K562 (cell line): ENCODE measurements around the gene BRSK1. TPM values are rescaled to one million over a fixed set of nuclear protein-coding genes. Genes with fewer than 3 reads are reported as not detected.

Experiments used
- ATAC-seq: fragments of 200-7000 bp; cut with Tn5 transposase; 3 replicates; pipeline ENCODE4 v1.9.1; 2020; ENCODE audit warnings: moderate library complexity
- BruUV-seq: library from RNA; stranded (reverse); fragments of 400-500 nt; replicated peaks from 2 replicates; lab custom pipeline; 2021; lab: Mats Ljungman, UMichigan
- CTCF ChIA-PET: fragments of 300-600 bp; formaldehyde crosslinking; extraction: SDS; loops from one replicate; lab custom pipeline; 2021; ENCODE audit warnings: low intra/inter-chr PET ratio; lab: Yijun Ruan, JAX
- POLR2A ChIA-PET: fragments of 300-600, 350-650 bp; sonication (Branson Sonifier 250); formaldehyde crosslinking; extraction: SDS; loops from one replicate; lab custom pipeline; 2021; ENCODE audit warnings: antibody characterized with exemption, inconsistent platforms; lab: Yijun Ruan, JAX
- DNase-seq, 4 experiments: peaks; one replicate each; pipeline versions ENCODE4 v3.0.0 to v3.0.0-alpha.2; 2011 to 2018; ENCODE audit warnings: low spot score in 3 of 4, mixed read lengths in 3 of 4; ENCODE audit errors: extremely low read depth in 1 of 4
- FAIRE-seq: peaks from 2 replicates; lab custom pipeline; 2011; peaks lifted over from hg19 to GRCh38; lab: Jason Lieb, UNC
- H2AFZ ChIP-seq: 2 replicates; pipeline ENCODE4 v1.6.0; 2011; ENCODE audit warnings: low read depth, low read length, control low read depth, inconsistent platforms
- H3K27ac ChIP-seq: fragments of 200-600 bp; 3 replicates; pipeline ENCODE4 v1.8.0; 2011; ENCODE audit warnings: low read depth, mild to moderate bottlenecking, control low read depth, inconsistent platforms, low read length, moderate library complexity, mixed read lengths; ENCODE audit errors: extremely low read depth
- H3K27me3 ChIP-seq, 2 experiments: fragments of 300-600 bp in 1 of 2; 2 replicates in 1 of 2; 3 replicates in 1 of 2; pipeline versions ENCODE4 v1.6.0 to v1.8.0; 2011; ENCODE audit warnings: inconsistent platforms in 2 of 2, low read length in 2 of 2, mild to moderate bottlenecking in 1 of 2, mixed read lengths in 1 of 2, moderate library complexity in 1 of 2; ENCODE audit not compliant: control insufficient read depth in 2 of 2, insufficient read depth in 2 of 2
- H3K36me3 ChIP-seq: fragments of 300-600 bp; 3 replicates; pipeline ENCODE4 v1.8.0; 2011; ENCODE audit warnings: mild to moderate bottlenecking, low read length, inconsistent platforms; ENCODE audit not compliant: control insufficient read depth, insufficient read depth
- H3K4me1 ChIP-seq, 2 experiments: fragments of 200-600 bp in 1 of 2; replicated peaks in 1 of 2; 2 replicates in 1 of 2; 3 replicates in 1 of 2; pipeline versions ENCODE4 v1.5.1 to v1.8.0; 2011; ENCODE audit warnings: inconsistent platforms in 2 of 2, low read length in 2 of 2, mild to moderate bottlenecking in 1 of 2, mixed read lengths in 1 of 2, moderate library complexity in 1 of 2; ENCODE audit not compliant: control insufficient read depth in 2 of 2, insufficient read depth in 2 of 2
- H3K4me2 ChIP-seq: 2 replicates; pipeline ENCODE4 v1.6.1; 2011; ENCODE audit warnings: low read length, control low read depth, inconsistent platforms, mixed read lengths; ENCODE audit not compliant: insufficient read depth
- H3K4me3 ChIP-seq: fragments of 200-600 bp; sonication (generic), shearing (Covaris generic); 2 replicates; pipeline ENCODE4 v1.5.1; 2016; ENCODE audit warnings: control low read depth, inconsistent platforms
- H3K79me2 ChIP-seq: fragments of 200-600 bp; 3 replicates; pipeline ENCODE4 v1.8.0; 2011; ENCODE audit warnings: low read length, inconsistent platforms; ENCODE audit not compliant: control insufficient read depth, insufficient read depth
- H3K9ac ChIP-seq, 2 experiments: 2 replicates each; pipeline versions ENCODE4 v1.6.0 to v1.6.1; 2011; ENCODE audit warnings: low read depth in 2 of 2, low read length in 2 of 2, control low read depth in 1 of 2, inconsistent platforms in 1 of 2, mild to moderate bottlenecking in 1 of 2, mixed read lengths in 1 of 2; ENCODE audit not compliant: insufficient read depth in 1 of 2
- H3K9me1 ChIP-seq: one replicate; pipeline ENCODE4 v1.6.0; 2011; ENCODE audit warnings: inconsistent platforms, mild to moderate bottlenecking, low read length, moderate library complexity; ENCODE audit not compliant: control insufficient read depth, insufficient read depth
- H3K9me3 ChIP-seq: replicated peaks from 2 replicates; pipeline ENCODE4 v1.5.1; 2011; ENCODE audit warnings: low read depth, low read length, inconsistent platforms; ENCODE audit not compliant: control insufficient read depth, insufficient read depth
- H4K20me1 ChIP-seq: replicated peaks from 2 replicates; pipeline ENCODE4 v1.6.1; 2011; ENCODE audit warnings: low read length, inconsistent platforms, mixed read lengths; ENCODE audit not compliant: control insufficient read depth, insufficient read depth
- FOXA1 ChIP-seq: fragments of 450-650 bp; IDR thresholded peaks from 2 replicates; pipeline ENCODE4 v1.6.1; 2016; ENCODE audit warnings: mild to moderate bottlenecking, borderline replicate concordance
- MAX ChIP-seq: sonication (generic); formaldehyde crosslinking; IDR thresholded peaks from 2 replicates; pipeline ENCODE4 v1.9.0; 2022; ENCODE audit warnings: mild to moderate bottlenecking, missing genetic modification reagents
- SPI1 ChIP-seq: IDR thresholded peaks from 2 replicates; pipeline ENCODE4 v1.6.1; 2011; ENCODE audit warnings: low read depth, low read length, control low read depth, borderline replicate concordance
- TCF7L2 ChIP-seq: fragments of 150-350 bp; IDR thresholded peaks from 2 replicates; pipeline ENCODE4 v1.6.1; 2016; ENCODE audit warnings: low read depth, mild to moderate bottlenecking, low read length, moderate library complexity
- ZNF274 ChIP-seq: IDR thresholded peaks from 2 replicates; pipeline ENCODE4 v1.6.1; 2011; ENCODE audit warnings: low read depth, mild to moderate bottlenecking, low read length, moderate library complexity, borderline replicate concordance
- WGBS: fragments of 100-300 bp; shearing (Covaris generic); methylation state at CpG from one replicate; pipeline ENCODE4 v1.1.6; 2016; ENCODE audit warnings: low coverage, mixed read lengths; ENCODE audit not compliant: insufficient coverage; ENCODE audit errors: missing lambda C conversion rate; 5-methylcytosine and 5-hydroxymethylcytosine counted together
- in situ Hi-C: fragments of 300-500 bp; cut with MboI; formaldehyde crosslinking; loops from 4 replicates; pipeline ENCODE4 v1.15.0; 2018; ENCODE audit warnings: inconsistent platforms, mixed read lengths
- intact Hi-C: fragments of 100-400 bp; cut with micrococcal nuclease; formaldehyde crosslinking; loops from 2 replicates; pipeline ENCODE4 v1.14.2; 2022
- polyA plus RNA-seq, 8 experiments: library from polyadenylated mRNA; depleted of rRNA in 4 of 8; stranded (reverse) in 5 of 8; unstranded in 3 of 8; fragments of >200 nt; fragmentation: Nextera tagmentation in 2 of 8; fragmentation: Illumina TruSeq in 1 of 8; extraction: Ambion mirVana in 2 of 8; extraction: Trizol in 1 of 8; gene quantifications; 2 replicates each; pipeline versions ENCODE4 v1.2.1 to v1.2.3, GENCODE V29; 2011 to 2014; ENCODE audit warnings: inconsistent platforms in 1 of 8, missing spikeins in 1 of 8
- total RNA-seq, 7 experiments: library from RNA; depleted of rRNA in 6 of 7; stranded (reverse); fragments of >200 nt in 6 of 7; fragmentation: Illumina TruSeq in 2 of 7; extraction: Trizol in 2 of 7; gene quantifications; 2 replicates each; pipeline versions ENCODE4 v1.2.1 to v1.2.3, GENCODE V29; 2011 to 2021; ENCODE audit warnings: low replicate concordance in 1 of 7

BRSK1 gene
- total and polyA plus RNA-seq, 9 of the 15 experiments (the other 6 are each of a cell fraction or from before 2014, with no cell fraction given), result 1.7 to 9.3 (median 3.8) TPM; not detected in 2

- POLR2A ChIA-PET, result interaction anchor here (0.6 to 2.2 kb wide), 7 partner anchors 10 to 29 kb away, joined by 3 to 12 read pairs (median 3); partner anchors contain the start of gene PPP6R1
- CTCF ChIA-PET, result no interaction called here
Measured at GRCh38 chr19:55245236-55245904, 38.4 kb upstream of the BRSK1 start.

More at GRCh38 chr19:55245236-55245904, 38.4 kb upstream of the BRSK1 start:
- H4K20me1 ChIP-seq, result peaks cover 33% of the 10 kb centered on the region
- no TSS peak for BruUV-seq
- FAIRE-seq (no peak), ATAC-seq (no peak), DNase-seq (no peak)
- no peak overlapping the region for H3K4me3 ChIP-seq
- TF ChIP-seq SPI1 (no peak), MAX (CRISPR knock-in tag) (no peak), TCF7L2 (no peak), FOXA1 (no peak), ZNF274 (no peak)
- H2AFZ ChIP-seq, result no peak overlapping the region
- H3K9me1 ChIP-seq, result peaks cover 3% of the 10 kb centered on the region
- intact Hi-C loops (no loop called here), in situ Hi-C loops (no loop called here)
- WGBS, result 94% methylated on average over 17 of the region's 23 CpGs
- H3K36me3 ChIP-seq, result peaks cover 92% of the 10 kb centered on the region
- no peaks in the 10 kb centered on the region; a peak in 1 of 5 replicates for H3K27me3 ChIP-seq
- H3K9me3 ChIP-seq, result no peaks in the 10 kb centered on the region
- H3K4me2 ChIP-seq, result no peak overlapping the region
- peak overlapping the region in 1 of 2 experiments; percentile 20; a peak in 1 of 4 replicates for H3K9ac ChIP-seq
- peaks cover 4 to 34% of the 10 kb centered on the region in 2 experiments; a peak in 4 of 5 replicates for H3K4me1 ChIP-seq
- peaks cover 33% of the 10 kb centered on the region for H3K79me2 ChIP-seq
- H3K27ac ChIP-seq, result no peak overlapping the region
